ENCODE data around the gene VCX2. TPM values are rescaled to one million over a fixed set of nuclear protein-coding genes. Genes with fewer than 3 reads are reported as not detected.
A peak's percentile ranks its signal among the peaks of the same experiment; 100 is the strongest.
"Not testable (repeated sequence)": the region's sequence is repeated elsewhere in the genome, so short reads cannot be mapped to it uniquely, and the experiment has no call there.

Gene VCX2
- total RNA-seq, 2 experiments from 2014 or later: not detected

- no peak for TF ChIP-seq CTCF (IDR thresholded peaks at IDR 0.05)
- ChIA-PET CTCF (no interaction called here), POLR2A (no interaction called here)
- Mint-ChIP-seq H3K36me3 (ENCODE audit: low read depth) (peaks cover 4% of the 10 kb centered on the region), H3K4me1 (ENCODE audit: low read depth) (no peaks in the 10 kb centered on the region), H3K9me3 (no peaks in the 10 kb centered on the region), H3K27me3 (no peaks in the 10 kb centered on the region), H3K4me3 (no peak overlapping the region), H3K27ac (no peak overlapping the region)
- no peak overlapping the region for H3K27ac ChIP-seq (ENCODE audit: low read depth in 1 of 2, low read length in 2 of 2)
- no peak for ATAC-seq (ENCODE audit: poor library complexity)
- no peaks in the 10 kb centered on the region for H3K9me3 ChIP-seq (ENCODE audit: control insufficient read depth in 1 of 2, insufficient read depth in 1 of 2, low read length in 2 of 2)
- no peak overlapping the region for H3K4me3 ChIP-seq (ENCODE audit: low read length)
- intact Hi-C loops (cut with DNase I, micrococcal nuclease): no loop called here
- H3K36me3 ChIP-seq (ENCODE audit: insufficient read depth, low read length): no peaks in the 10 kb centered on the region
- no peak for DNase-seq
- no peaks in the 10 kb centered on the region for H3K4me1 ChIP-seq (ENCODE audit: insufficient read depth, low read length)
- H3K27me3 ChIP-seq (ENCODE audit: control insufficient read depth in 1 of 2, insufficient read depth in 2 of 2, low read length in 2 of 2): no peaks in the 10 kb centered on the region
Measured at GRCh38 chrX:8126092-8126491, 45.0 kb downstream of the VCX2 start.

- H3K4me1 Mint-ChIP-seq (ENCODE audit: low read depth): no peaks in the 10 kb centered on the region
- H3K9me3 ChIP-seq (ENCODE audit: control insufficient read depth in 1 of 2, insufficient read depth in 1 of 2, low read length in 2 of 2): no peaks in the 10 kb centered on the region
- no peak overlapping the region for H3K27ac ChIP-seq (ENCODE audit: low read depth in 1 of 2, low read length in 2 of 2)
- no peak overlapping the region for H3K4me3 ChIP-seq (ENCODE audit: low read length)
- H3K9me3 Mint-ChIP-seq: no peaks in the 10 kb centered on the region
- DNase-seq (no peak), ATAC-seq (ENCODE audit: poor library complexity) (no peak)
- ChIA-PET POLR2A (no interaction called here), CTCF (no interaction called here)
- no peak overlapping the region for H3K27ac Mint-ChIP-seq
- no peaks in the 10 kb centered on the region for H3K27me3 Mint-ChIP-seq
- H3K36me3 ChIP-seq (ENCODE audit: insufficient read depth, low read length): no peaks in the 10 kb centered on the region
- peaks cover 4% of the 10 kb centered on the region for H3K36me3 Mint-ChIP-seq (ENCODE audit: low read depth)
- TF ChIP-seq CTCF (IDR thresholded peaks at IDR 0.05): no peak
- H3K4me1 ChIP-seq (ENCODE audit: insufficient read depth, low read length): no peaks in the 10 kb centered on the region
- H3K27me3 ChIP-seq (ENCODE audit: control insufficient read depth in 1 of 2, insufficient read depth in 2 of 2, low read length in 2 of 2): no peaks in the 10 kb centered on the region
- H3K4me3 Mint-ChIP-seq: no peak overlapping the region
- intact Hi-C loops (cut with DNase I, micrococcal nuclease): no loop called here
Measured at GRCh38 chrX:8125566-8125965, 45.5 kb downstream of the VCX2 start.

GRCh38 chrX:8122538-8122937, 48.5 kb downstream of the VCX2 start:
- Mint-ChIP-seq H3K36me3 (ENCODE audit: low read depth) (no peaks in the 10 kb centered on the region), H3K4me3 (no peak overlapping the region), H3K27me3 (no peaks in the 10 kb centered on the region), H3K27ac (no peak overlapping the region), H3K9me3 (peaks cover 4% of the 10 kb centered on the region), H3K4me1 (ENCODE audit: low read depth) (no peaks in the 10 kb centered on the region)
- H3K9me3 ChIP-seq (ENCODE audit: control insufficient read depth in 1 of 2, insufficient read depth in 1 of 2, low read length in 2 of 2): no peaks in the 10 kb centered on the region
- TF ChIP-seq CTCF (IDR thresholded peaks at IDR 0.05): no peak
- no peaks in the 10 kb centered on the region for H3K36me3 ChIP-seq (ENCODE audit: insufficient read depth, low read length)
- no peak for ATAC-seq (ENCODE audit: poor library complexity)
- ChIA-PET POLR2A (no interaction called here), CTCF (no interaction called here)
- no peaks in the 10 kb centered on the region for H3K27me3 ChIP-seq (ENCODE audit: control insufficient read depth in 1 of 2, insufficient read depth in 2 of 2, low read length in 2 of 2)
- intact Hi-C loops (cut with DNase I, micrococcal nuclease): no loop called here
- DNase-seq: no peak
- H3K4me3 ChIP-seq (ENCODE audit: low read length): no peak overlapping the region
- no peaks in the 10 kb centered on the region for H3K4me1 ChIP-seq (ENCODE audit: insufficient read depth, low read length)
- no peak overlapping the region for H3K27ac ChIP-seq (ENCODE audit: low read depth in 1 of 2, low read length in 2 of 2)

GRCh38 chrX:8121391-8121790, 49.7 kb downstream of the VCX2 start:
- H3K36me3 ChIP-seq (ENCODE audit: insufficient read depth, low read length); H3K36me3 Mint-ChIP-seq (ENCODE audit: low read depth); H3K27ac Mint-ChIP-seq; ATAC-seq (ENCODE audit: poor library complexity); intact Hi-C loops (cut with DNase I, micrococcal nuclease); CTCF ChIA-PET; H3K9me3 Mint-ChIP-seq; H3K27me3 Mint-ChIP-seq; H3K4me3 Mint-ChIP-seq; H3K27me3 ChIP-seq (ENCODE audit: control insufficient read depth in 1 of 2, insufficient read depth in 2 of 2, low read length in 2 of 2); H3K4me3 ChIP-seq (ENCODE audit: low read length); DNase-seq; H3K4me1 ChIP-seq (ENCODE audit: insufficient read depth, low read length); H3K27ac ChIP-seq (ENCODE audit: low read depth in 1 of 2, low read length in 2 of 2); H3K4me1 Mint-ChIP-seq (ENCODE audit: low read depth); H3K9me3 ChIP-seq (ENCODE audit: control insufficient read depth in 1 of 2, insufficient read depth in 1 of 2, low read length in 2 of 2); POLR2A ChIA-PET: not testable (repeated sequence)

Small RNAs within 50 kb of the gene (microRNA-seq; reads per million reads assigned to microRNA genes)
- gene MIR651 (ENCODE audit: borderline microRNAs expressed, borderline replicate concordance): 55.7 reads per million, percentile 60 among the genes with 10 or more reads in this experiment

Other genes with a start within 250 kb of the VCX2 start
- gene PNPLA4, start 243.9 kb downstream of the VCX2 start, total RNA-seq: 1 to 10 TPM; 1.9 to 2.1 TPM